ENCODE results near the gene TMEM94.
"Not testable (repeated sequence)": the region's sequence is repeated elsewhere in the genome, so short reads cannot be mapped to it uniquely, and the experiment has no call there.

TMEM94 gene

GRCh38 chr17:75456417-75457046 is at the start of gene TMEM94:
Gene TMEM94 (plus strand): TSS chr17:75456635. CDS start chr17:75471906, 15,271 bp downstream.
- peak; percentile 91 to 96 for DNase-seq

GRCh38 chr17:75407655-75408352 is 48.6 kb upstream of the TMEM94 start:
- no peak for DNase-seq

- no peak for DNase-seq
Measured at GRCh38 chr17:75410141-75410540, 46.3 kb upstream of the TMEM94 start.

- DNase-seq, result no peak
Measured at GRCh38 chr17:75411328-75412067, 44.9 kb upstream of the TMEM94 start.

- DNase-seq, result peak in 1 of 2 experiments; percentile 77
Measured at GRCh38 chr17:75412455-75413317, 43.7 kb upstream of the TMEM94 start.

GRCh38 chr17:75414488-75414887 is 41.9 kb upstream of the TMEM94 start:
- no peak for DNase-seq

- DNase-seq, result no peak
Measured at GRCh38 chr17:75416006-75416405, 40.4 kb upstream of the TMEM94 start.

GRCh38 chr17:75417054-75417580 is 39.3 kb upstream of the TMEM94 start:
- DNase-seq, result no peak

GRCh38 chr17:75418531-75418930 is 37.9 kb upstream of the TMEM94 start:
- DNase-seq, result no peak

GRCh38 chr17:75428543-75429469 is 27.6 kb upstream of the TMEM94 start:
- no peak for DNase-seq

GRCh38 chr17:75430159-75430974 is 26.1 kb upstream of the TMEM94 start:
- no peak for DNase-seq

- DNase-seq, result no peak
Measured at GRCh38 chr17:75433218-75433783, 23.1 kb upstream of the TMEM94 start.

- DNase-seq, result not testable (repeated sequence)
Measured at GRCh38 chr17:75434433-75434832, 22.0 kb upstream of the TMEM94 start.

GRCh38 chr17:75437404-75437803 is 19.0 kb upstream of the TMEM94 start:
- not testable (repeated sequence) for DNase-seq

GRCh38 chr17:75439287-75439686 is 17.1 kb upstream of the TMEM94 start:
- no peak for DNase-seq

- DNase-seq, result no peak
Measured at GRCh38 chr17:75440738-75441448, 15.5 kb upstream of the TMEM94 start.

- DNase-seq, result no peak
Measured at GRCh38 chr17:75442168-75443103, 14.0 kb upstream of the TMEM94 start.

GRCh38 chr17:75445296-75445695 is 11.1 kb upstream of the TMEM94 start:
- no peak for DNase-seq

Measured in SW 1271 (cell line).